GM21515 (cell line): ENCODE data around the gene RUVBL1.
A peak's percentile ranks its signal among the peaks of the same experiment; 100 is the strongest.

Source experiments
- ATAC-seq: cut with Tn5 transposase; IDR thresholded peaks from one replicate; pipeline ENCODE4 v1.9.1; 2021; ENCODE audit not compliant: unreplicated experiment

RUVBL1 gene

DNA sequence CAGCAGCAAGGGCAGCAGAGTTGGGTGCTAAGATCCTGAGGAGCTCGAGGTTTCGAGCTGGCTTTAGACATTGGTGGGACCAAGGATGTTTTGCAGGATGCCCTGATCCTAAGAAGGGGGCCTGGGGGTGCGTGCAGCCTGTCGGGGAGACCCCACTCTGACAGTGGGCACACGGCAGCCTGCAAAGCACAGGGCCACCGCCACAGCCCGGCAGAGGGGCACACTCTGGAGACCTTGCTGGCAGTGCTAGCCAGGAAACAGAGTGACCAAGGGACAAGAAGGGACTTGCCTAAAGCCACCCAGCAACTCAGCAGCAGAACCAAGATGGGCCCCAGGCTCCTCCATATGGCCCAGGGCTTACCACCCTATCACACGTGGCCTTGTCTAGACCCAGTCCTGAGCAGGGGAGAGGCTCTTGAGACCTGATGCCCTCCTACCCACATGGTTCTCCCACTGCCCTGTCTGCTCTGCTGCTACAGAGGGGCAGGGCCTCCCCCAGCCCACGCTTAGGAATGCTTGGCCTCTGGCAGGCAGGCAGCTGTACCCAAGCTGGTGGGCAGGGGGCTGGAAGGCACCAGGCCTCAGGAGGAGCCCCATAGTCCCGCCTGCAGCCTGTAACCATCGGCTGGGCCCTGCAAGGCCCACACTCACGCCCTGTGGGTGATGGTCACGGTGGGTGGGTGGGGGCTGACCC lies 52.6 kb downstream of the RUVBL1 start:
- ATAC-seq = no peak

- ATAC-seq = no peak
Observed at GRCh38 chr3:128069271-128069670, 54.3 kb downstream of the RUVBL1 start.

DNA sequence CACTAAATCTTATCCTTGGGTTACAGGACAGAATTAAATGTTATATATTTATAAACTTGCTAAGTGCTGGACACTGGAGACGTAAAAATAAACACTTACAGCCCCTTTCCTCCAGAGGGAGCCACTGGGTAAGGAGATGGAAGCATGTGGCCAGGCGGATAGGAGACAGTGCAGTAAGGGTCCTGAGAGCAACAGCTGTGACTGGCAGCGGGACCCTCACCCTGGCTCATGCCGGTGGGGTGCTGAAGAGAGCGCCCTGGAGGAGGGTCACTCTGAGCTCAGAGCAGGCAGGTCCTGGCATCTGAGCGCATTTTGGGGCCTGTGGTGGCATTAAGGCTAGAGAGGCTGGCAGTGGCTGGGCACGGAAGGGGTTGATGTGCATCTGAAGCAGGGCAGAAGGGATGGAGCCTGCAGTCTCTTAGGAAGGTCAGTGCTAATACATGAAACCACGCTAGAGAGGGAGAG lies 55.4 kb downstream of the RUVBL1 start:
- ATAC-seq = no peak

GRCh38 chr3:128067489-128067888 lies 56.1 kb downstream of the RUVBL1 start:
- no peak for ATAC-seq

- no peak for ATAC-seq
Observed at GRCh38 chr3:128066676-128067075, 56.9 kb downstream of the RUVBL1 start.

GRCh38 chr3:128066114-128066513 lies 57.5 kb downstream of the RUVBL1 start:
- no peak for ATAC-seq

- ATAC-seq = no peak
Observed at GRCh38 chr3:128064962-128065361, 58.6 kb downstream of the RUVBL1 start.

GRCh38 chr3:128063865-128064264 lies 59.7 kb downstream of the RUVBL1 start:
- ATAC-seq = no peak

DNA sequence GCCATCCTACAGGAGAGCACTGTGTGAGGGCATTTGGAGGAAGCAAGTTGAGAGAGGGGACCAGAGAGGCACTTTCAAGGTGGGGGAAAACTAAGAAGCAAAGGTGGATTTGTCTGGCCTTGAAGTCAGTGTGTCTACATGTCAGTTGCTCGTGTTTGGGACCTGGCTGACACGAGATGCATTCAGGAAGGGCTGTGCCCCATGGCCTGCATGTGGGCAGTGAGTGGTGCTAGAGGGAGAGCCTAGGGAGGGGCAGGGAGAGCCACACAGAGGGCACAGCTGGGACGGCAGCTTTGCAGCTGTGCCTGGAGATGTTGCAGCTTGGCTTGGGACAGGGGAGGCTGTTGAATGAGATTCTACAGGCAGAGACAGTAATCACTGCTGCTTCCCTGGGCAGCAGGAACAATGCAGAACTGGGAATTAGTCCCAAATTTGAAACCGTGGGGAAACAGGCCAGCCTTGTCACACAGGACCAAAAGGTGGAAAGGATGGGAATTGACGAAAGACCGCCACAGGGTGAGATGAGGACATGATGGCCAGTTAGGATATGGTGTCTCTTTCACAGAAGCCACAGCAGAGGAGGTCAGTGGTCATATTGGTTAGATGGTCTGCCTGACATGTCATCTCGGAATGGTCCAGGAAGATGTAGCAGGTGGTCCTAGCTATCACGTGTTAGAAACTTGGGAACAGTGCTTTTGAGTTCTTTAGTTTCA lies 61.4 kb downstream of the RUVBL1 start:
- ATAC-seq = no peak

DNA sequence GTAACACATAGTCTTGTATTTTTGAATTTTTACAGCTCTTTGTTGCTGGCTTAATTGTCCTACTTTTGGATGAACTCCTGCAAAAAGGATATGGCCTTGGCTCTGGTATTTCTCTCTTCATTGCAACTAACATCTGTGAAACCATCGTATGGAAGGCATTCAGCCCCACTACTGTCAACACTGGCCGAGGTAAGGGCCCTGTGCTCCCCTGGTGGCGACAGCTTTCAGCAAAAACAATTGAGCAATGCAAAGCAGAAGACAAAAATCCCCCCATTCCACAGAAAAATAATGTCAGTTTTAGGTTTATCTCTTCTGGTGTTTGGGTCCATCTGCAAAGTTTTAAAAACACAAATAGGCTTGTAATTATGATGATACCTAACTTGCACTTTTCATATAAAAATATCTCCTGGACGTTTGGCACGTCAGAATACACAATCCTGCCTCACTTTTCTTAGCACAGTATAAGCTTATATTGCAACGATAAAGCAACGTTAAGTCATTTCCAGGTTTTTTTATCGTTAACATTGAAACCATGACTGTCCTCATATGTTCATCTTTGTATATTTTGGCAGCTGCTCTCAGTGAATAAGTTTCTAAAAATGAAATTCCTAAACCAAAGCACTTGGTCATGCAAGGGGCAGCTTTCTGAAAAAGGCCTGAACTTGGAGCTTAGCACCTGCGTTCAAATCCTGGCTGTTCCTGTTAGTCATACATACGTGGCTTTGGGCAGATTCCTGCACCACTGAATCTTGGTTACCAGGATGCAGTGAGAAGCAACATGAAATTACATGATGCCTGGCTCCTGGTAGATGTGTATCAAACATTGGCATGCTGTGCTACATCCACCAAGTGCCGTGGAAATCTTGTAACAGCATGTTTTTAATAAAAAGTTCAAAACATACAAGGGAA lies 62.9 kb downstream of the RUVBL1 start:
- no peak for ATAC-seq

DNA sequence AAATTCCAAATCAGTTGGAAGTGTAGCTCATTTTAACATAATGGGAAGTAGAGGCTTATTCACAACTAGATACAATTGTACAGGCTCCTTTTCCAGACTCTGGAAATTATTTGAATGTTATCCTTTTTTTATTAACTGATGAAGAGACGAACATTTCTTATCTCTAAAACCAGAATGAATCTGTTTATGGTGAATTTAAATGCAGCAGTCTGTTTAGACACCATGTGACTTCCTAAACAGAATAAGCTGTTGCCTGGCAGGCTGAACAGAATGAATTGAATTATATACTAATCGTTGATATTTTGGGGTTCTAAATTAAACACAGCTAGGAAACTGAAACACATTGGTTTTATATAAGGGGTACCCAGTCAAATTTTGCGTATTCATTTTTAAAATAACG lies 67.4 kb downstream of the RUVBL1 start:
- ATAC-seq = no peak

DNA sequence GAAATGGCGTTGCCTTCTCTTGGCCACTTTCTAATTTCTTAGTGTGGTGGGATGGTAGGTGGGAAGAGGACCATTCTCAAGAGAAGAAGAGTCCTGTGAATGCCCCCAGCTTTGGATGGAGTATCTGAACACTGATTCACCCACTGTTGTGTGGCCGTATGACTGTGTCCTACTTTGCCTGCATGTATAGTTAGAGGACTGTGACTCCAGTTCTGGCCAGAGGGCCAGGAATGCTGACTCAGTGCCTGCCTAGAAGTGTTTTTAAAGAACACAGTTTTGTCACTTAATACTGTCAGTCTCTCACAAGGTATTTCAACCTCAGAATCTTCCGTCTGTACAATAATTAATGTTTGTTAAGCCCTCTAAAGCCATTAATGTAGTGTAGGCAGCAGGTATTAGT lies 69.2 kb downstream of the RUVBL1 start:
- no peak for ATAC-seq

DNA sequence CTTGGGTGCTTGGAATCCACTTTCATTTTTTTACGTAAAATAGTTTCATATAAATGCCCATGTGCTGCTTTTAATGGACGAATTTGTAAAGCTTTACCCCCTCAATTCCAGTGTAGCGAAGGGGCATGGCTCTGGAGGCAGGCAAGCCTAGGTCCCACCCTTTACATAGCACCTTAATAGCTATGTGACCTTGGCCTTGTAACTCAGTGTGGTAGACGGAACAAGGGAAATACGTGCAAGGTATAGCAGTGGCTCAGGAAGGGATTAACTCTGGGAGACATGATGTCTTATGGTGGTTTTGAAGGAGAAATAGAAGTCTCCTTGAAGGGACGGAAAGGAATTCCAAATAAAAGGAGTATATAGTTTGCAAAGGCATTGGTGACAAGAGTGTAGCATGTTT lies 70.0 kb downstream of the RUVBL1 start:
- ATAC-seq = no peak

- no peak for ATAC-seq
Observed at GRCh38 chr3:128052595-128053351, 70.8 kb downstream of the RUVBL1 start.

DNA sequence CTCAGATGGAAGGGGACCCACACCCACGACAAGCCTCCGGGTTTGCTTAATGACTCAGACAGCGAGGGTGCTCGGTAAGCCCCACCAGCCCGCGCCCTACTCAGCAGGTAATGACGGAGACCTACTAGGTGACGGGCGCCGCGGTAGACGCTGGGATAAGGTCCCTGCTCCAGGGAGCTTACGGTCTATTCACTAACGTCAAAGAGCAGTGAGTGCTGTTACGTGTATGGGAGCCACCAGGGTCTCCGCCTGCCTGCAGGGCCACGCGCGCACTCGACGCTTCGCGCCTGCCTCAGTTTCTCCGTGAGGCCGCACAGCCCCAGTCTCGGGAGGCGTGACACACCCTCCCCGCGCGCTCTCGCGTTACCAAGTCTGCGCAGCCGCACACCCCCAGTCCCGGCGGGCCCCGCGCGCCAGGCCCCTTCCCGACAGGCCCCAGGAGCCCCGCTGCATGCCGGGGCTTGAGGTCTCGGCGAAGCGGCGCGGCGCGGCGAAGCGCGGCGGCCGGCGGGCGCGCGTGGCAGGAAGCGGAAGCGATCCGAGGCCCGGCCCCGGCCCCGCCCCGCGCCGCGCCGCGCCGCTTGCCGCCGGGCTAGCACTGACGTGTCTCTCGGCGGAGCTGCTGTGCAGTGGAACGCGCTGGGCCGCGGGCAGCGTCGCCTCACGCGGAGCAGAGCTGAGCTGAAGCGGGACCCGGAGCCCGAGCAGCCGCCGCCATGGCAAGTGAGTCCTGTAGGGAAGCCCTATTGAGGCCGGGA lies 71.6 kb downstream of the RUVBL1 start, which contains the start of gene SEC61A1:
Gene SEC61A1, plus strand, starts transcription at position 601 of the 758 bp plus-strand sequence. Its CDS starts 116 bp downstream, at position 717.
- ATAC-seq = peak; percentile 90

- peak; percentile 4 for ATAC-seq
Observed at GRCh38 chr3:128051459-128051836, 72.2 kb downstream of the RUVBL1 start.

DNA sequence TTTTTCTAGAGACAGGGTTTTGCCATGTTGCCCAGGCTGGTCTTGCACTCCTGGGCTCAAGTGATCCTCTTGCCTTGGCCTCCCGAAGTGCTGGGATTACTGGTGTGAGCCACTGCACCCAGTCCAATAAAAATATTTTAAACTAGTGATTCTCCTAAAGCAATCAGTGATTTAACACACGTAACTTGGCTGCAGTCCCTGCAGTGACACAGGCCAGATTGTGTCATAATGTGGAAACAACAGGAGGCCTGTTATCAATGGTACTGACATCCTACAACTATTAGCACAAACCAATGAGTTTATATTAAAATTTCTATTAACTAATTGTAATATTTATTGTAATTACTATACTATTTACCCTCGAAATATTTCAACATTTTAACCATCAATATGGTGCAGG lies 73.0 kb downstream of the RUVBL1 start:
- ATAC-seq = no peak

GRCh38 chr3:128041344-128041743 lies 82.3 kb downstream of the RUVBL1 start:
- ATAC-seq = no peak

GRCh38 chr3:128040660-128041059 lies 83.0 kb downstream of the RUVBL1 start:
- ATAC-seq = no peak

DNA sequence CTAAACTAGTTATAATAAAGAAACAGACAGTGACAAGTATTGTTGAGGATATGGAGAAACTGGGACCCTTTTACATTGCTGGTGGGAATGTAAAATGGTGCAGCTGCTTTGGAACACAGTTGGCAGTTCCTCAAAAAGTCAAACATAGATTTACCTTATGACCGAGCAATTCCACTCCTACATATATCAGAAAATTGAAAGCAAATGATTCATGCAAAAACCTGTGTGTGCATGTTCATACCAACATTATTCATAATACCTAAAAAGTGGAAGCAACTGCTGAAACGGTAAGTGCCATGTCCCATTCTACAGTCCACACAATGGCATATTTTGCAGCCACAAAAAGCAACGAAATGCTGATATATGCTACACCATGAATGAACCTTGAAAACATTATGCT lies 83.6 kb downstream of the RUVBL1 start:
- no peak for ATAC-seq
